AG04449 (cell line): ENCODE measurements around the gene ERICH6.

Experiments used
- CTCF ChIA-PET: fragments of 350-600 bp; formaldehyde crosslinking; extraction: SDS; loops from one replicate; lab custom pipeline; 2021; ENCODE audit warnings: antibody characterized with exemption; lab: Yijun Ruan, JAX
- POLR2A ChIA-PET: fragments of 400-600, 350-600 bp; formaldehyde crosslinking; extraction: SDS; loops from one replicate; lab custom pipeline; 2020; ENCODE audit warnings: antibody characterized with exemption, inconsistent platforms; lab: Yijun Ruan, JAX
- DNase-seq: peaks from one replicate; pipeline ENCODE4 v3.0.0-alpha.2; 2010; ENCODE audit warnings: low read depth, low spot score
- H3K4me3 ChIP-seq: 2 replicates; pipeline ENCODE4 v1.5.1; 2011; ENCODE audit warnings: low read depth, mild to moderate bottlenecking, control low read depth, low read length
- TF ChIP-seq, protein P1 (sequence below): IDR thresholded peaks from one replicate; pipeline ENCODE4 v1.5.1; 2011; ENCODE audit warnings: mild to moderate bottlenecking, moderate library complexity, low read length, control low read depth, inconsistent platforms; ENCODE audit not compliant: insufficient read depth; ENCODE audit errors: missing control alignments

The ERICH6 gene

DNA sequence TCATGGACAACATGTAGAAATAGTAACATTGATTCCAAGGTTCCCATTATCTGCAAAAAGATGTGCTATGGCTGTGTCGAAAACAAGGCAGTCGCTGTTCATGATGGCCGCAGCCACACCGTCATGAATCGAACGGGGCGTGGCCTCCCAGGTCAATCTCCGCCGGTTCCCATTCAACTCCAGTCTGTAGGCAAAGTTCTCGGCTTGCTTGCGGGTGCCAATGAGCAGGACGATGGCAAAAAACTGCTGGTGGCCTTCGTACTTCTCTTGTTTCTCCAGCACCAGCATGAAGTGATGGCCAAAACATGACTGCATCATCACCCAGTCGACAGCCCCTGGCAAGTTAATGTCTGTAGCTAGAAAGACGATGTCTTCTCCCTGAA lies 38.4 kb upstream of the ERICH6 start:
- POLR2A ChIA-PET, result no interaction called here
- H3K4me3 ChIP-seq, result no peak overlapping the region
- CTCF ChIA-PET, result interaction anchor here (1.3 kb wide), 1 partner anchor 20 kb away, joined by 3 read pairs; no protein-coding TSS in a partner anchor
- TF ChIP-seq, protein P1, sequence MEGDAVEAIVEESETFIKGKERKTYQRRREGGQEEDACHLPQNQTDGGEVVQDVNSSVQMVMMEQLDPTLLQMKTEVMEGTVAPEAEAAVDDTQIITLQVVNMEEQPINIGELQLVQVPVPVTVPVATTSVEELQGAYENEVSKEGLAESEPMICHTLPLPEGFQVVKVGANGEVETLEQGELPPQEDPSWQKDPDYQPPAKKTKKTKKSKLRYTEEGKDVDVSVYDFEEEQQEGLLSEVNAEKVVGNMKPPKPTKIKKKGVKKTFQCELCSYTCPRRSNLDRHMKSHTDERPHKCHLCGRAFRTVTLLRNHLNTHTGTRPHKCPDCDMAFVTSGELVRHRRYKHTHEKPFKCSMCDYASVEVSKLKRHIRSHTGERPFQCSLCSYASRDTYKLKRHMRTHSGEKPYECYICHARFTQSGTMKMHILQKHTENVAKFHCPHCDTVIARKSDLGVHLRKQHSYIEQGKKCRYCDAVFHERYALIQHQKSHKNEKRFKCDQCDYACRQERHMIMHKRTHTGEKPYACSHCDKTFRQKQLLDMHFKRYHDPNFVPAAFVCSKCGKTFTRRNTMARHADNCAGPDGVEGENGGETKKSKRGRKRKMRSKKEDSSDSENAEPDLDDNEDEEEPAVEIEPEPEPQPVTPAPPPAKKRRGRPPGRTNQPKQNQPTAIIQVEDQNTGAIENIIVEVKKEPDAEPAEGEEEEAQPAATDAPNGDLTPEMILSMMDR, result no peak
- no peak for DNase-seq

DNA sequence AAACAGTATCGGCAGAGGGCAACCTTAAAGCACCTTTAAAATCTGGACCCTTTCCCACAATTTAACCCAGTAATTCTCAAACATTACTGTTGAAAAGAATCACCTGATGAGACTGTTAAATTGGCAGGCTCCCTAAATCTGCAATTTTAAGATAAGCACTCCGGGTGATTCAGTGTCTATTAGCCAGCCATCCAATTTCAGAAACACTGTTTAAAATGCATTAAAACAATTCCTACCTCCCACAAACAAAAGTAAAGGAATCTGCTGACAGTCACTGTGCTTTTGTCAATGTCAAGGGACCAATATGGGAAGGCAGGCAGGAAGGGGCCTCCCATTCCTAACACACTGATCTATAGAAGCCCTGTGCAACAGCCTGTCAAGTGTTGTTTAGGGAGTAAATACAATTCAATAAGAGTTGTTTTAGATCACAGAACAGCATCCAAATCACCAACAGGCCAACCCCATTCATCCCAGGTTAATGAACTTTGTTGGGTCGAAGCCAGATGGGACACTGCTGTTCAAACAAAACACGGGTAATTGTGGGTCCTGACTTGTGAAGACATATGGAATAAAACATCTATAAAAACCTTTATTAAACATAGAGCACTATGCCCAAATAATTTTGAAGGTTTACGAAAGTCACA lies 37.9 kb upstream of the ERICH6 start:
- DNase-seq, result no peak
- ChIA-PET POLR2A (no interaction called here), CTCF (interaction anchor here (1.3 kb wide), 1 partner anchor 19 kb away, joined by 3 read pairs; no protein-coding TSS in a partner anchor)
- TF ChIP-seq, protein P1, result no peak
- no peak overlapping the region for H3K4me3 ChIP-seq

DNA sequence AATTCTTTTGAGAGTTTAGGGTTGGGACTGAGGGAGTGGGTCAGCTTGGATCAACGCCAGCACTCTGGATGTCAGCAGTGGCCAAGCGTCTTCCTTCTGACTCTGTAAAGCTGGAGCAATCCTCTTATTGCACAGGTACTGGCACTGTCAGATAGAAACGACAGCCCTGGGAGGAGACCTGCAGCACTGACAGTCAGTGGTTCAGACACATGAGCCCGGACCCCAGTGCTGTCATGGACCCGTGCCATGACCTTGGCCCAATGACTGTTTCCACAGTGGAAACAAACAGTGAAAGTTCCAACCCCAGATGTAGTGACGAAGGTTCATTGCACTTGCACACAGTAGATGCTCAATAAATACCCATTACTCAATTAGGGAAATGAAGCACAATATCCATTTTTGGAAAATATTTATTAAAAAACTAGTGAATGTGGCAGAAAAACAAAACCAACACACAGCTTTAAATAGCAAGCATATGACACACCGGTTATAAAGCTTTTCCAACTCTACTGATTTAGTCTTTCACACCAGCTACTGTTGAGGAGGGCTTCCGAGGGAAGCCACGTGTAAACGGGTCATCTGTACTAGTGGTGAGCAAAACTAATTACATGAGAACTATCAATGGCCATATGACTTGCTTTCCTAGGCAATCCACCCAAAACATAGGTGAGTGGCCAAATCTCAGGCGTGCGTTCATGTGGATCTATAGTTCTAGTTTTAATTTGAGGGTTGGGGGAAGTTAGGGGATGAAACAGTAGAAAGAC lies 37.2 kb upstream of the ERICH6 start:
- ChIA-PET CTCF (no interaction called here), POLR2A (no interaction called here)
- no peak overlapping the region for H3K4me3 ChIP-seq
- TF ChIP-seq, protein P1, result no peak
- no peak for DNase-seq

DNA sequence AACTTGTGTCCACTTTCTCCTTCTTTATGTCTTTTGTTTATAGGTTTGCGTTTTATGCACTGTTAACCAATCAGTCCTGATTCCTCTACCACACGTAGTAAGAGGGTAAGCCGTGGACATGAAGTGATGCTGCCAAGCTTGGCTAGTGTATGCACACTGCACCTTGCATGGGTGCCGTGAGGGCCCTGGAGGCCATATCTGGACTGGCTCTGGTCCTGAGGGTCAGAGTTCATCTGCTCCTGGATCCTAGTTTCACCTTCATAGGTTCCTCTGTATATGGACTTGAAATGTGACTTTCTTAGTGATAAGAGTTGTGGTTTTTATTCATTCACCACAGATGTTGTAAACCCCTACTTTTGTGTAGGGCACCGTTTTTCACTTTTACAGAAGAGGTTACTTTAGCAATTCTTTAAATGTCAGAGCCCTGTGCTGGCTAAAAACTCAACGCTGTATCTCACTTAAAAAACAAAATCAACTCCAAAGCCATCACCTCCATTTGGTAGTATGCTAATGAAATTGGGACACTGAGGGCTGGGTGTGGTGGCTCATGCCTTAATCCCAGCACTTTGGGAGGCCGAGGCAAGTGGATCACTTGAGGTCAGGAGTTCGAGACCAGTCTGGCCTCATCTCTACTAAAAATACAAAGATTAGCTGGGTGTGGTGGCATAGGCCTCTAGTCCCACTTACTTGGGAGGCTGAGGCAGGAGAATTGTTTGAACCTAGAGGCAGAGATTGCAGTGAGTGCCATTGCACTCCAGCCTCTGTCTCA lies 36.3 kb upstream of the ERICH6 start:
- TF ChIP-seq, protein P1, result no peak
- ChIA-PET POLR2A (no interaction called here), CTCF (no interaction called here)
- DNase-seq, result no peak
- no peak overlapping the region for H3K4me3 ChIP-seq

DNA sequence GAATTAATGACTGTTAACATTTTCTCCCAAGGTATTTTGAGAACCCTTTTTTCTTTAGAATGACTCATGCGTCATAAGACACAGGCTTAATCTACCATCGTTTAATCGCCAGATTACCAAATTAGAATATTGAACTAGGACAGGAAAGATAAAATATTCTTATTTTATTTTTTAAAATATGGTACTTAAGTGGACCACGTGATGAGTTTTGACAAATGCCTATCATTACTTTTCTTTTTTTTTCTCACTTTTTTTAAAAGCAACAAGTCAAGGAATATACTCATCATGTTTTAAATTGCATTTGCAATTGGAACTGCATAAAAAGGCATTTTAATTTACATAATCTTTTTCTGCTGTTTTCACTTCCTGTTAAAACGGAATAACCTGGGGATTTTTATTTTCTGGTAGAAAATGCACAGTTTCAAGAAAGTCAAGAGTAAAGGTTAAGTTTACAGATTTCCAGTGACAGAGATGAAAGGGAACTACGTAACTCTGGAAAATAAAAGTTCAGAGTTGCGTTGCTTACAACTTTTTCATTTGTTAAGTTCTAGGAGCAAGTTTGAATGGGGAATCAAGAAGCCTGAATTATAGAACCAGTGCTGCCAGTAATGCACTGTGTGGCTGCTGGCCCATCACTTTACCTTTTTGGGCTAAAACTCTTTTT lies 35.6 kb upstream of the ERICH6 start:
- TF ChIP-seq, protein P1, result no peak
- DNase-seq, result no peak
- CTCF ChIA-PET, result no interaction called here
- H3K4me3 ChIP-seq, result no peak overlapping the region
- POLR2A ChIA-PET, result no interaction called here
